OCI-LY3 (cell line): ENCODE measurements around the gene TCF4.

Source experiments
- H2AFZ ChIP-seq: fragments of 200-600, 300-600 bp; shearing (Covaris generic); 2 replicates; pipeline ENCODE4 v1.6.0; 2014; ENCODE audit warnings: antibody characterized with exemption, low read depth, low read length
- H3K27ac ChIP-seq: fragments of 200-600, 300-600 bp; sonication (generic); 2 replicates; pipeline ENCODE4 v1.5.1; 2014; ENCODE audit warnings: mild to moderate bottlenecking, low read length, moderate library complexity, mixed read lengths
- H3K27me3 ChIP-seq: fragments of 200-600, 300-600 bp; sonication (generic); 2 replicates; pipeline ENCODE4 v1.6.1; 2014; ENCODE audit warnings: low read depth, low read length, mixed read lengths
- H3K36me3 ChIP-seq: fragments of 200-600, 300-600 bp; sonication (generic); replicated peaks from 2 replicates; pipeline ENCODE3; 2014; ENCODE audit warnings: low read depth, low read length, mixed read lengths
- H3K4me1 ChIP-seq: fragments of 300-600, 200-600 bp; sonication (generic); 2 replicates; pipeline ENCODE4 v1.6.1; 2014; ENCODE audit warnings: low read length, mixed read lengths
- H3K4me2 ChIP-seq: fragments of 200-600, 300-600 bp; sonication (generic); 2 replicates; pipeline ENCODE4 v1.6.1; 2014; ENCODE audit warnings: low read length, mixed read lengths
- H3K4me3 ChIP-seq: fragments of 300-600, 200-600 bp; sonication (generic); 2 replicates; pipeline ENCODE4 v1.5.1; 2014; ENCODE audit warnings: antibody characterized with exemption, mild to moderate bottlenecking, low read length, moderate library complexity
- H3K79me2 ChIP-seq: fragments of 300-600, 200-600 bp; shearing (Covaris generic); 2 replicates; pipeline ENCODE4 v1.6.1; 2014; ENCODE audit warnings: mild to moderate bottlenecking, low read length, mixed read lengths
- H3K9ac ChIP-seq: fragments of 300-600, 200-600 bp; shearing (Covaris generic); 2 replicates; pipeline ENCODE4 v1.6.0; 2014; ENCODE audit warnings: mild to moderate bottlenecking, low read length, moderate library complexity
- H3K9me3 ChIP-seq: fragments of 200-600, 300-600 bp; shearing (Covaris generic); 2 replicates; pipeline ENCODE4 v1.6.1; 2014; ENCODE audit warnings: low read length, mixed read lengths; ENCODE audit not compliant: insufficient read depth
- H4K20me1 ChIP-seq: fragments of 200-600, 300-600 bp; sonication (generic); 2 replicates; pipeline ENCODE4 v1.6.1; 2016; ENCODE audit warnings: low read length, mixed read lengths; ENCODE audit not compliant: insufficient read depth
- CTCF ChIP-seq: fragments of 200-600, 300-600 bp; sonication (generic); IDR thresholded peaks from 2 replicates; pipeline ENCODE4 v1.5.1; 2014; ENCODE audit warnings: antibody characterized with exemption, low read length, low read depth
- EZH2phosphoT487 ChIP-seq: fragments of 200-600 bp; shearing (Covaris generic); IDR thresholded peaks from 2 replicates; pipeline ENCODE4 v1.6.1; 2018; ENCODE audit warnings: antibody characterized with exemption, mixed run types, low read depth

The TCF4 gene

GRCh38 chr18:55272510-55273243 lies 315.3 kb downstream of the TCF4 start:
- H3K9ac ChIP-seq: no peak overlapping the region
- H2AFZ ChIP-seq: no peak overlapping the region
- peaks cover 91% of the 10 kb centered on the region for H3K4me1 ChIP-seq
- H3K4me2 ChIP-seq: no peak overlapping the region; the same call in 1 of the 2 replicates
- TF ChIP-seq EZH2phosphoT487 (no peak), CTCF (no peak)
- peak overlapping the region; percentile 92 for H3K27ac ChIP-seq
- H3K27me3 ChIP-seq: no peaks in the 10 kb centered on the region
- H3K4me3 ChIP-seq: no peak overlapping the region
- peaks cover 76% of the 10 kb centered on the region for H3K79me2 ChIP-seq
- no peaks in the 10 kb centered on the region for H3K9me3 ChIP-seq
- H3K36me3 ChIP-seq: peaks cover 80% of the 10 kb centered on the region
- H4K20me1 ChIP-seq: peaks cover 15% of the 10 kb centered on the region

GRCh38 chr18:55269622-55270021 lies 318.4 kb downstream of the TCF4 start:
- Histone ChIP-seq H4K20me1 (no peaks in the 10 kb centered on the region), H3K36me3 (peaks cover 83% of the 10 kb centered on the region), H3K4me1 (peaks cover 98% of the 10 kb centered on the region), H3K4me2 (peak overlapping the region; percentile 48), H3K9ac (peak overlapping the region; percentile 81), H3K27ac (peak overlapping the region; percentile 92), H3K27me3 (no peaks in the 10 kb centered on the region), H3K4me3 (peak overlapping the region; percentile 8), H2AFZ (no peak overlapping the region), H3K9me3 (no peaks in the 10 kb centered on the region), H3K79me2 (peaks cover 79% of the 10 kb centered on the region)
- TF ChIP-seq EZH2phosphoT487: no peak
- TF ChIP-seq CTCF: no peak

GRCh38 chr18:55268628-55269275 lies 319.2 kb downstream of the TCF4 start:
- H4K20me1 ChIP-seq: no peaks in the 10 kb centered on the region
- no peaks in the 10 kb centered on the region for H3K27me3 ChIP-seq
- H3K4me1 ChIP-seq: peaks cover 96% of the 10 kb centered on the region
- H3K27ac ChIP-seq: peak overlapping the region; percentile 92
- no peaks in the 10 kb centered on the region for H3K9me3 ChIP-seq
- H3K79me2 ChIP-seq: peaks cover 78% of the 10 kb centered on the region
- H3K4me2 ChIP-seq: peak overlapping the region; percentile 48
- H2AFZ ChIP-seq: no peak overlapping the region
- peaks cover 81% of the 10 kb centered on the region for H3K36me3 ChIP-seq
- H3K9ac ChIP-seq: peak overlapping the region; percentile 81
- H3K4me3 ChIP-seq: peak overlapping the region; percentile 1; the same call in 1 of the 2 replicates
- TF ChIP-seq EZH2phosphoT487: no peak
- no peak for TF ChIP-seq CTCF

DNA sequence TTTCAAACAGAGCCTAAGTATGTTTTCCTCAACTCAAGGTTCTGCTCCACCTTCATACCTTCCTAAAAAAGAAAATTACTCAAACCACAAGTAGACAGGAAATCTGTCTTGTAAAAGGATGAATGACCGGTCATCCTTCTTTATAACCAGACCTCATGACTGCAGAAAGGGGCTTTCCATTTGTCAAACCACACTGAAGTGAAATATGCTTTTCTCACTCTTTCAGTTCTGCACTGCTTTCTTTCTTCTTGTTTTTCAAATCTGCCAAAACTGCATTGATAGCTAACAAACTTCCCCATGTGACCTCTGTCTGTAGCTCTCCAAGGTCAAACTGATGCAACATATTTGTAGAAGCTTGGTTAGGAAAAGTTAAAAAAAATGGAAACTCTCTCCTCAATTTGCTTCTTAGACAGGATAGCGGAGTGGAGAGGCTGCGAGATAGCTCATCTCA lies 319.8 kb downstream of the TCF4 start:
- Histone ChIP-seq H3K9ac (peak overlapping the region; percentile 81), H3K79me2 (peaks cover 78% of the 10 kb centered on the region), H3K27ac (peak overlapping the region; percentile 92), H3K4me1 (peaks cover 90% of the 10 kb centered on the region), H3K4me2 (peak overlapping the region; percentile 60), H3K9me3 (no peaks in the 10 kb centered on the region), H4K20me1 (no peaks in the 10 kb centered on the region), H2AFZ (no peak overlapping the region), H3K27me3 (no peaks in the 10 kb centered on the region), H3K36me3 (peaks cover 80% of the 10 kb centered on the region), H3K4me3 (peak overlapping the region; percentile 1; the same call in 1 of the 2 replicates)
- TF ChIP-seq EZH2phosphoT487 (no peak; the same call in 1 of the 2 replicates), CTCF (no peak)
